Small intestine (tissue), 7 donors: Measurements from ENCODE around the gene RMND5B. TPM values are rescaled to one million over a fixed set of nuclear protein-coding genes. Genes with fewer than 3 reads are reported as not detected.
"Not testable (repeated sequence)": the region's sequence is repeated elsewhere in the genome, so short reads cannot be mapped to it uniquely, and the experiment has no call there.

Source experiments
- DNase-seq, 2 donors: peaks; one replicate each; pipeline versions ENCODE4 v3.0.0 to v3.0.0-alpha.2; 2013
- FAIRE-seq: peaks from 2 replicates; lab custom pipeline; 2012; peaks lifted over from hg19 to GRCh38; lab: Jason Lieb, UNC
- H3K27ac ChIP-seq, 3 donors: one replicate each; pipeline ENCODE4 v1.5.1; 2013; ENCODE audit warnings: low read length in 2 of 3, mild to moderate bottlenecking in 2 of 3, control low read depth in 1 of 3, inconsistent platforms in 1 of 3, low read depth in 1 of 3, moderate library complexity in 1 of 3
- H3K27me3 ChIP-seq, 3 donors: one replicate each; pipeline ENCODE4 v1.6.1; 2013; ENCODE audit warnings: low read length in 3 of 3, inconsistent platforms in 1 of 3; ENCODE audit not compliant: control insufficient read depth in 3 of 3, insufficient read depth in 3 of 3
- H3K36me3 ChIP-seq, 3 donors: one replicate each; pipeline ENCODE4 v1.6.1; 2013; ENCODE audit warnings: low read length in 3 of 3, inconsistent platforms in 1 of 3, low read depth in 1 of 3, mild to moderate bottlenecking in 1 of 3, moderate library complexity in 1 of 3; ENCODE audit not compliant: control insufficient read depth in 3 of 3, insufficient read depth in 2 of 3
- H3K4me1 ChIP-seq, 3 donors: one replicate each; pipeline ENCODE4 v1.6.1; 2013; ENCODE audit warnings: low read length in 2 of 3, inconsistent platforms in 1 of 3, low read depth in 1 of 3, mild to moderate bottlenecking in 1 of 3, moderate library complexity in 1 of 3; ENCODE audit not compliant: control insufficient read depth in 3 of 3, insufficient read depth in 2 of 3
- H3K4me3 ChIP-seq, 3 donors: one replicate each; pipeline ENCODE4 v1.5.1; 2013; ENCODE audit warnings: low read length in 3 of 3, control low read depth in 1 of 3, inconsistent platforms in 1 of 3, low read depth in 1 of 3, mild to moderate bottlenecking in 1 of 3, moderate library complexity in 1 of 3
- H3K9me3 ChIP-seq, 2 donors: one replicate each; pipeline ENCODE4 v1.6.1; 2013; ENCODE audit warnings: low read depth in 1 of 2, low read length in 1 of 2; ENCODE audit not compliant: control insufficient read depth in 2 of 2, insufficient read depth in 1 of 2
- WGBS, 3 donors: extraction: QIAGEN DNeasy Blood & Tissue Kit; methylation state at CpG; one replicate each; pipeline ENCODE4 v1.1.7; 2013; 5-methylcytosine and 5-hydroxymethylcytosine counted together
- polyA plus RNA-seq, 4 donors: library from polyadenylated mRNA; stranded (reverse) in 3 of 4; unstranded in 1 of 4; fragments of 200-250 nt in 3 of 4; fragments of 120-200 nt in 1 of 4; gene quantifications; one replicate each; pipeline versions ENCODE4 v1.2.1 to v1.2.3, GENCODE V29; 2013
- donor health status: healthy with polysubstance abuse.
- donor health status: control.
- donor health status: control.
- donor health status: Bipolar disorder and iron deficiency.
- donor health status: healthy.

RMND5B gene
- polyA plus RNA-seq, 4 donors = 27.1 to 34.9 (median 28.7) TPM

GRCh38 chr5:178193251-178193809 is 62.5 kb downstream of the RMND5B start:
- Histone ChIP-seq H3K4me1 (no peaks in the 10 kb centered on the region), H3K27me3 (peaks cover 0 to 5% (median 0%) of the 10 kb centered on the region in 3 donors), H3K27ac (no peak overlapping the region), H3K4me3 (no peak overlapping the region), H3K9me3 (peaks cover 0 to 6% of the 10 kb centered on the region in 2 donors), H3K36me3 (no peaks in the 10 kb centered on the region)
- DNase-seq (no peak), FAIRE-seq (no peak)
- 50 to 61% (median 60%) methylated on average over 8 of the region's 8 CpGs for WGBS, 3 donors

- Histone ChIP-seq H3K4me1 (no peaks in the 10 kb centered on the region), H3K4me3 (no peak overlapping the region), H3K27ac (no peak overlapping the region), H3K9me3 (peaks cover 0 to 6% of the 10 kb centered on the region in 2 donors), H3K36me3 (no peaks in the 10 kb centered on the region), H3K27me3 (peaks cover 0 to 5% (median 0%) of the 10 kb centered on the region in 3 donors)
- FAIRE-seq (no peak), DNase-seq (no peak)
- 38 to 55% (median 41%) methylated on average over 7 of the region's 7 CpGs for whole genome bisulfite sequencing, 3 donors
Observed at GRCh38 chr5:178194026-178194425, 63.2 kb downstream of the RMND5B start.

- Histone ChIP-seq H3K36me3 (no peaks in the 10 kb centered on the region), H3K27ac (no peak overlapping the region), H3K27me3 (peaks cover 0 to 5% (median 0%) of the 10 kb centered on the region in 3 donors), H3K4me3 (no peak overlapping the region), H3K4me1 (no peaks in the 10 kb centered on the region), H3K9me3 (peaks cover 0 to 6% of the 10 kb centered on the region in 2 donors)
- FAIRE-seq (no peak), DNase-seq (no peak)
- WGBS, 3 donors = 78 to 86% (median 83%) methylated on average over 7 of the region's 7 CpGs
Observed at GRCh38 chr5:178196281-178196812, 65.5 kb downstream of the RMND5B start.

- FAIRE-seq (no peak), DNase-seq (no peak)
- no peaks in the 10 kb centered on the region for H3K36me3 ChIP-seq
- H3K4me3 ChIP-seq = no peak overlapping the region
- H3K9me3 ChIP-seq = peaks cover 0 to 6% of the 10 kb centered on the region in 2 donors
- no peaks in the 10 kb centered on the region for H3K4me1 ChIP-seq
- no peak overlapping the region for H3K27ac ChIP-seq
- WGBS, 3 donors = 81 to 87% (median 81%) methylated on average over 8 of the region's 8 CpGs
- peaks cover 0 to 5% (median 0%) of the 10 kb centered on the region in 3 donors for H3K27me3 ChIP-seq
Observed at GRCh38 chr5:178196986-178197385, 66.2 kb downstream of the RMND5B start.

- not testable (repeated sequence) for DNase-seq, H3K4me1 ChIP-seq, H3K4me3 ChIP-seq, FAIRE-seq, H3K27ac ChIP-seq, H3K9me3 ChIP-seq, H3K36me3 ChIP-seq, H3K27me3 ChIP-seq
- 69 to 85% (median 76%) methylated on average over 11 of the region's 11 CpGs for WGBS, 3 donors
Observed at GRCh38 chr5:178198151-178198550, 67.3 kb downstream of the RMND5B start.

- WGBS, 3 donors = 77 to 90% (median 83%) methylated on average over 11 of the region's 11 CpGs
- no peak for FAIRE-seq
Observed at GRCh38 chr5:178198706-178199105, 67.9 kb downstream of the RMND5B start.

GRCh38 chr5:178199581-178200434 is 69.0 kb downstream of the RMND5B start:
- H3K4me3 ChIP-seq = no peak overlapping the region
- 86 to 90% (median 90%) methylated on average over 12 of the region's 12 CpGs for WGBS, 3 donors
- DNase-seq (no peak), FAIRE-seq (no peak)
- no peaks in the 10 kb centered on the region for H3K9me3 ChIP-seq
- H3K36me3 ChIP-seq = no peaks in the 10 kb centered on the region
- no peaks in the 10 kb centered on the region for H3K27me3 ChIP-seq
- no peak overlapping the region for H3K27ac ChIP-seq
- no peaks in the 10 kb centered on the region for H3K4me1 ChIP-seq

More at GRCh38 chr5:178198706-178199105, 67.9 kb downstream of the RMND5B start:
- Histone ChIP-seq H3K4me3 (no peak overlapping the region), H3K36me3 (no peaks in the 10 kb centered on the region), H3K27ac (no peak overlapping the region), H3K27me3 (peaks cover 0 to 5% (median 0%) of the 10 kb centered on the region in 3 donors), H3K9me3 (no peaks in the 10 kb centered on the region), H3K4me1 (no peaks in the 10 kb centered on the region)
- no peak for DNase-seq
